Endodermal cell (in vitro differentiated cells): ENCODE results near the gene DFFB. TPM values are rescaled to one million over a fixed set of nuclear protein-coding genes. Genes with fewer than 3 reads are reported as not detected.

Experiments
- DNase-seq: peaks from one replicate; pipeline ENCODE4 v3.0.0-alpha.2; 2017
- H3K27ac ChIP-seq: 2 replicates; pipeline ENCODE4 v1.5.1; 2013; ENCODE audit warnings: mild to moderate bottlenecking, low read depth, low read length, moderate library complexity
- H3K27me3 ChIP-seq: 2 replicates; pipeline ENCODE4 v1.6.1; 2013; ENCODE audit warnings: mild to moderate bottlenecking, low read length, moderate library complexity; ENCODE audit not compliant: insufficient read depth, control insufficient read depth, poor library complexity, severe bottlenecking
- H3K36me3 ChIP-seq: 2 replicates; pipeline ENCODE4 v1.7.0; 2013; ENCODE audit warnings: mild to moderate bottlenecking, low read length, moderate library complexity; ENCODE audit not compliant: control insufficient read depth, insufficient read depth
- H3K4me1 ChIP-seq: one replicate; pipeline ENCODE4 v1.7.0; 2013; ENCODE audit warnings: low read length; ENCODE audit not compliant: control insufficient read depth, insufficient read depth
- H3K4me3 ChIP-seq: 2 replicates; pipeline ENCODE4 v1.5.1; 2013; ENCODE audit warnings: mild to moderate bottlenecking, low read length, moderate library complexity
- H3K9ac ChIP-seq: 2 replicates; pipeline ENCODE4 v1.6.1; 2013; ENCODE audit warnings: mild to moderate bottlenecking, low read length, moderate library complexity; ENCODE audit not compliant: poor library complexity, severe bottlenecking; ENCODE audit errors: extremely low read depth
- H3K9me3 ChIP-seq: 2 replicates; pipeline ENCODE4 v1.6.1; 2013; ENCODE audit warnings: mild to moderate bottlenecking, low read length, moderate library complexity; ENCODE audit not compliant: control insufficient read depth
- H3K27ac Mint-ChIP-seq: 2 replicates; pipeline ENCODE4 v1.8.0; 2020; ENCODE audit warnings: mixed read lengths
- H3K27me3 Mint-ChIP-seq: 2 replicates; pipeline ENCODE4 v1.8.0; 2021; ENCODE audit warnings: mild to moderate bottlenecking, mixed read lengths; ENCODE audit not compliant: insufficient read depth
- H3K36me3 Mint-ChIP-seq: 2 replicates; pipeline ENCODE4 v1.8.0; 2020; ENCODE audit warnings: low read depth, mixed read lengths
- H3K4me1 Mint-ChIP-seq: 2 replicates; pipeline ENCODE4 v1.8.0; 2020; ENCODE audit warnings: mixed read lengths
- H3K4me3 Mint-ChIP-seq: 2 replicates; pipeline ENCODE4 v1.8.0; 2020; ENCODE audit warnings: mild to moderate bottlenecking, moderate library complexity, mixed read lengths
- H3K9me3 Mint-ChIP-seq: 2 replicates; pipeline ENCODE4 v1.8.0; 2020; ENCODE audit warnings: mild to moderate bottlenecking, mixed read lengths
- CTCF ChIP-seq: fragments of 200-600 bp; sonication (generic); conservative IDR thresholded peaks from 2 replicates; pipeline ENCODE4 v1.5.0; 2021; ENCODE audit warnings: antibody characterized with exemption, mild to moderate bottlenecking
- WGBS, 2 experiments: methylation state at CpG; one replicate each; pipeline versions ENCODE4 v1.1.5 to v1.1.7; 2013; ENCODE audit warnings: missing lambda C conversion rate in 2 of 2, mixed read lengths in 1 of 2; ENCODE audit not compliant: insufficient coverage in 1 of 2, insufficient read length in 1 of 2; 5-methylcytosine and 5-hydroxymethylcytosine counted together
- total RNA-seq, 2 donors: library from RNA; stranded (reverse); fragmentation: NEBNext Ultra II Directional in 1 of 2; extraction: Animal tissue kit (Norgen Biotek cat#: 25700) in 1 of 2; gene quantifications; 2 replicates in 1 of 2; 3 replicates in 1 of 2; pipeline ENCODE4 v1.2.1, GENCODE V29; 2021

The DFFB gene
- total RNA-seq, 2 donors from 2014 or later: 7.2 to 7.6 TPM

- no peak for TF ChIP-seq CTCF
- Histone ChIP-seq H3K9me3 (peaks cover 12% of the 10 kb centered on the region), H3K27me3 (no peaks in the 10 kb centered on the region), H3K9ac (no peak overlapping the region), H3K4me3 (no peak overlapping the region), H3K4me1 (no peaks in the 10 kb centered on the region), H3K36me3 (peaks cover 36% of the 10 kb centered on the region), H3K27ac (no peak overlapping the region)
- Mint-ChIP-seq H3K36me3 (peaks cover 37% of the 10 kb centered on the region), H3K4me1 (peaks cover 2% of the 10 kb centered on the region), H3K4me3 (no peak overlapping the region), H3K27me3 (no peaks in the 10 kb centered on the region), H3K27ac (no peak overlapping the region), H3K9me3 (peaks cover 8% of the 10 kb centered on the region)
- 95 to 96% methylated on average over 13 of the region's 13 CpGs for WGBS, 2 experiments
- no peak for DNase-seq
Observed at GRCh38 chr1:3895279-3895950, 38.1 kb downstream of the DFFB start.

DNA sequence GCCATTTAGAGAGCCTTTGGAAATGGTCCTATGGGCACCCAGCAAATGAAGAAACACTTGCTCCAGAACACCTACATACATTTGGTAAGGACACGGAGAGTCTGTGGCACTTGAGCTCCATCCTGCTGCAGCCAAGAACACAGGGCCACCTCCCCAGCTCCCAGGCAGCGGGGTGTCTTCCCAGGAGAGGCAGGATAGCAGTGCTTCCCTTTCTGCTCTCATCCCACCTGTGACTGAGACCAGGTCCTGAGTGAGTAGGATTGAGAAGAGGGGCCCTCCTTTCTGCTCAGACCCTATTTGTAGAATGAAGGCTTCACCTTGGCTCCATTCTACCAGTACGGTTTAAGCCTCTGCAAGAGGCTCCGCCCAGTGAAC, 38.7 kb downstream of the DFFB start:
- Mint-ChIP-seq H3K27ac (no peak overlapping the region), H3K4me3 (no peak overlapping the region)

GRCh38 chr1:3896396-3897000, 39.2 kb downstream of the DFFB start:
- H3K4me1 Mint-ChIP-seq: peaks cover 2% of the 10 kb centered on the region
- Histone ChIP-seq H3K4me1 (no peaks in the 10 kb centered on the region), H3K36me3 (peaks cover 25% of the 10 kb centered on the region), H3K9ac (no peak overlapping the region), H3K27me3 (no peaks in the 10 kb centered on the region), H3K9me3 (peaks cover 12% of the 10 kb centered on the region), H3K27ac (no peak overlapping the region), H3K4me3 (no peak overlapping the region)
- H3K36me3 Mint-ChIP-seq: peaks cover 27% of the 10 kb centered on the region
- peaks cover 8% of the 10 kb centered on the region for H3K9me3 Mint-ChIP-seq
- H3K27me3 Mint-ChIP-seq: no peaks in the 10 kb centered on the region
- H3K27ac Mint-ChIP-seq: no peak overlapping the region
- 85 to 95% methylated on average over 3 to 7 of the region's 7 CpGs for WGBS, 2 experiments
- H3K4me3 Mint-ChIP-seq: no peak overlapping the region
- no peak for TF ChIP-seq CTCF
- DNase-seq: no peak

More for the DNA sequence above, 38.7 kb downstream of the DFFB start:
- Histone ChIP-seq H3K4me1 (no peaks in the 10 kb centered on the region), H3K27me3 (no peaks in the 10 kb centered on the region), H3K9me3 (peaks cover 12% of the 10 kb centered on the region), H3K36me3 (peaks cover 31% of the 10 kb centered on the region), H3K4me3 (no peak overlapping the region), H3K9ac (no peak overlapping the region), H3K27ac (no peak overlapping the region)
- DNase-seq: no peak
- H3K9me3 Mint-ChIP-seq: peaks cover 8% of the 10 kb centered on the region
- peaks cover 2% of the 10 kb centered on the region for H3K4me1 Mint-ChIP-seq
- 95% methylated on average over 4 of the region's 4 CpGs; no CpG with 5 or more reads in 1 of the 2 experiments for WGBS, 2 experiments
- H3K36me3 Mint-ChIP-seq: peaks cover 32% of the 10 kb centered on the region
- TF ChIP-seq CTCF: no peak
- no peaks in the 10 kb centered on the region for H3K27me3 Mint-ChIP-seq
